Fibroblast of the aortic adventitia (primary cell): ENCODE data around the gene TIMD4. TPM values are rescaled to one million over a fixed set of nuclear protein-coding genes. Genes with fewer than 3 reads are reported as not detected.

Source experiments
- DNase-seq: peaks from one replicate; pipeline ENCODE4 v3.0.0-alpha.2; 2010; ENCODE audit warnings: low read depth
- H3K4me3 ChIP-seq: 2 replicates; pipeline ENCODE4 v1.5.1; 2011; ENCODE audit warnings: low read depth, mild to moderate bottlenecking, control low read depth, low read length, moderate library complexity
- CTCF ChIP-seq: IDR thresholded peaks from 2 replicates; pipeline ENCODE4 v1.5.1; 2011; ENCODE audit warnings: mild to moderate bottlenecking, low read length, control low read depth, inconsistent platforms; ENCODE audit not compliant: insufficient read depth
- total RNA-seq: library from RNA; depleted of rRNA; stranded (reverse); fragments of >200 nt; gene quantifications from 2 replicates; pipeline ENCODE4 v1.2.3, GENCODE V29; 2012; ENCODE audit warnings: low replicate concordance

Gene TIMD4
- total RNA-seq, 1 donor = not detected

- no peak for TF ChIP-seq CTCF
- DNase-seq = no peak
- no peak overlapping the region for H3K4me3 ChIP-seq
Observed at GRCh38 chr5:156892864-156893263, 70.2 kb downstream of the TIMD4 start.

GRCh38 chr5:156892223-156892622 lies 70.8 kb downstream of the TIMD4 start:
- no peak overlapping the region for H3K4me3 ChIP-seq
- DNase-seq = no peak
- no peak for TF ChIP-seq CTCF

GRCh38 chr5:156888520-156888919 lies 74.5 kb downstream of the TIMD4 start:
- H3K4me3 ChIP-seq = no peak overlapping the region
- TF ChIP-seq CTCF = no peak
- no peak for DNase-seq

GRCh38 chr5:156883316-156883875 lies 79.6 kb downstream of the TIMD4 start:
- DNase-seq = no peak
- no peak for TF ChIP-seq CTCF
- H3K4me3 ChIP-seq = no peak overlapping the region

- no peak overlapping the region for H3K4me3 ChIP-seq
- no peak for DNase-seq
- TF ChIP-seq CTCF = no peak
Observed at GRCh38 chr5:156879665-156880285, 83.3 kb downstream of the TIMD4 start.

- DNase-seq = no peak
- no peak for TF ChIP-seq CTCF
- H3K4me3 ChIP-seq = no peak overlapping the region
Observed at GRCh38 chr5:156871212-156871611, 91.8 kb downstream of the TIMD4 start.

GRCh38 chr5:156870498-156870839 lies 92.6 kb downstream of the TIMD4 start:
- H3K4me3 ChIP-seq = no peak overlapping the region
- no peak for TF ChIP-seq CTCF
- DNase-seq = no peak
